H1 (cell line): ENCODE measurements around the gene NACA.

Experiments used
- CREB1 ChIP-seq: IDR thresholded peaks from 2 replicates; pipeline ENCODE4 v1.6.1; 2012; ENCODE audit warnings: inconsistent platforms
- TF ChIP-seq, protein P1 (sequence below), 3 experiments: IDR thresholded peaks; 1 replicate in 2 of 3; 2 replicates in 1 of 3; pipeline versions ENCODE4 v1.5.1 to v1.6.1; 2011; ENCODE audit warnings: low read length in 3 of 3, mild to moderate bottlenecking in 3 of 3, inconsistent platforms in 2 of 3, low read depth in 1 of 3, moderate library complexity in 1 of 3; ENCODE audit not compliant: insufficient read depth in 1 of 3; ENCODE audit errors: control extremely low read depth in 1 of 3

DNA sequence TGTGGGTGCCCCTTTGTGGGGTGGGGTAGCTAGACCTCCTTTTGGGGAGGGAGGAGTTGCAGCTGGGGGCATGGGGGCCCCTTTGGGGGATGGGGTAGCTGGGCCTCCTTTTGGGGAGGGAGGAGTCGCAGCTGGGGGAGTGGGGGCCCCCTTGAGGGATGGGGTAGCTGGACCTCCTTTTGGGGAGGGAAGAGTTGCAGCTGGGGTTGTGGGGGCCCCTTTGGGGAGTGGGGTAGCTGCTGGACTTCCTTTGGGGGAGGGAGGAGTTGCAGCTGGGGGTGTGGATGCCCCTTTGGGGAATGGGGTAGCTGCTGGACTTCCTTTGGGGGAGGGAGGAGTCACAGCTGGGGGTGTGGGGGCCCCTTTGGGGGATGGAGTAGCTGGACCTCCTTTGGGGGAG is 7.0 kb downstream of the NACA start:
- TF ChIP-seq, protein P1, sequence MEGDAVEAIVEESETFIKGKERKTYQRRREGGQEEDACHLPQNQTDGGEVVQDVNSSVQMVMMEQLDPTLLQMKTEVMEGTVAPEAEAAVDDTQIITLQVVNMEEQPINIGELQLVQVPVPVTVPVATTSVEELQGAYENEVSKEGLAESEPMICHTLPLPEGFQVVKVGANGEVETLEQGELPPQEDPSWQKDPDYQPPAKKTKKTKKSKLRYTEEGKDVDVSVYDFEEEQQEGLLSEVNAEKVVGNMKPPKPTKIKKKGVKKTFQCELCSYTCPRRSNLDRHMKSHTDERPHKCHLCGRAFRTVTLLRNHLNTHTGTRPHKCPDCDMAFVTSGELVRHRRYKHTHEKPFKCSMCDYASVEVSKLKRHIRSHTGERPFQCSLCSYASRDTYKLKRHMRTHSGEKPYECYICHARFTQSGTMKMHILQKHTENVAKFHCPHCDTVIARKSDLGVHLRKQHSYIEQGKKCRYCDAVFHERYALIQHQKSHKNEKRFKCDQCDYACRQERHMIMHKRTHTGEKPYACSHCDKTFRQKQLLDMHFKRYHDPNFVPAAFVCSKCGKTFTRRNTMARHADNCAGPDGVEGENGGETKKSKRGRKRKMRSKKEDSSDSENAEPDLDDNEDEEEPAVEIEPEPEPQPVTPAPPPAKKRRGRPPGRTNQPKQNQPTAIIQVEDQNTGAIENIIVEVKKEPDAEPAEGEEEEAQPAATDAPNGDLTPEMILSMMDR (IDR thresholded peaks at IDR 0.05; ENCODE audit: control extremely low read depth in 1 of 3, insufficient read depth in 1 of 3, low read depth in 1 of 3, low read length in 3 of 3), result no peak
- no peak for TF ChIP-seq CREB1
